Activated T-helper 1 cell treated with anti-CD3 and anti-CD28 coated beads, Interleukin-12 subunit alpha, Interleukin-12 subunit beta, Interleukin-2, Interleukin-4 antibody, amounts not matched to agents 30 ng/mL and 10 ng/mL and 1 ng/mL, durations not matched to agents 14 hours and 24 hours and 36 hours (primary cell): ENCODE measurements around the gene CARS1. TPM values are rescaled to one million over a fixed set of nuclear protein-coding genes. Genes with fewer than 3 reads are reported as not detected.

Source experiments
- DNase-seq: peaks from one replicate; pipeline ENCODE4 v3.0.0; 2021; ENCODE audit warnings: low spot score
- H3K27ac Mint-ChIP-seq: one replicate; pipeline ENCODE4 v1.8.0; 2021; ENCODE audit warnings: mild to moderate bottlenecking, mixed read lengths
- H3K27me3 Mint-ChIP-seq: one replicate; pipeline ENCODE4 v1.8.0; 2022; ENCODE audit warnings: mild to moderate bottlenecking, moderate library complexity, mixed read lengths; ENCODE audit not compliant: insufficient read depth
- H3K36me3 Mint-ChIP-seq: one replicate; pipeline ENCODE4 v1.8.0; 2021; ENCODE audit warnings: low read depth, mixed read lengths
- H3K4me1 Mint-ChIP-seq: one replicate; pipeline ENCODE4 v1.8.0; 2021; ENCODE audit warnings: low read depth, mixed read lengths
- H3K4me3 Mint-ChIP-seq: one replicate; pipeline ENCODE4 v1.8.0; 2021; ENCODE audit warnings: mild to moderate bottlenecking, moderate library complexity, mixed read lengths
- H3K9me3 Mint-ChIP-seq: one replicate; pipeline ENCODE4 v1.8.0; 2021; ENCODE audit warnings: mixed read lengths
- intact Hi-C: fragments of 100-400 bp; cut with micrococcal nuclease; formaldehyde crosslinking; loops from one replicate; pipeline ENCODE4 v1.15.1; 2024
- total RNA-seq: library from RNA; stranded (reverse); gene quantifications from 2 replicates; pipeline ENCODE4 v1.2.3, GENCODE V29; 2022

Gene CARS1
- 60.5 and 63.6 TPM in 2 replicates for total RNA-seq

GRCh38 chr11:3057069-3057963, at the start of gene CARS1:
Gene CARS1 (minus strand): TSS chr11:3057423. CDS start chr11:3057367, 56 bp downstream.
- peak within 1 kb of the TSS; percentile 90 for H3K4me3 Mint-ChIP-seq
- peaks cover 35% of the 10 kb centered on the region for H3K4me1 Mint-ChIP-seq
- intact Hi-C loops = loop anchor here (1.0 to 5.0 kb wide), 7 partner anchors 43 to 1035 kb away; partner anchors contain the start of genes CDKN1C, NAP1L4, RRM1 and ZNF195
- peak within 1 kb of the TSS; percentile 83 for H3K27ac Mint-ChIP-seq
- peaks cover 22% of the 10 kb centered on the region for H3K36me3 Mint-ChIP-seq
- peak; percentile 93 for DNase-seq
- peaks cover 3% of the 10 kb centered on the region for H3K27me3 Mint-ChIP-seq
- H3K9me3 Mint-ChIP-seq = no peaks in the 10 kb centered on the region

GRCh38 chr11:3105791-3106735, 48.8 kb upstream of the CARS1 start:
- no peaks in the 10 kb centered on the region for H3K36me3 Mint-ChIP-seq
- H3K27ac Mint-ChIP-seq = no peak overlapping the region
- no peaks in the 10 kb centered on the region for H3K4me1 Mint-ChIP-seq
- H3K9me3 Mint-ChIP-seq = no peaks in the 10 kb centered on the region
- H3K27me3 Mint-ChIP-seq = no peaks in the 10 kb centered on the region
- no peak for DNase-seq
- intact Hi-C loops = no loop called here
- H3K4me3 Mint-ChIP-seq = no peak overlapping the region

DNA sequence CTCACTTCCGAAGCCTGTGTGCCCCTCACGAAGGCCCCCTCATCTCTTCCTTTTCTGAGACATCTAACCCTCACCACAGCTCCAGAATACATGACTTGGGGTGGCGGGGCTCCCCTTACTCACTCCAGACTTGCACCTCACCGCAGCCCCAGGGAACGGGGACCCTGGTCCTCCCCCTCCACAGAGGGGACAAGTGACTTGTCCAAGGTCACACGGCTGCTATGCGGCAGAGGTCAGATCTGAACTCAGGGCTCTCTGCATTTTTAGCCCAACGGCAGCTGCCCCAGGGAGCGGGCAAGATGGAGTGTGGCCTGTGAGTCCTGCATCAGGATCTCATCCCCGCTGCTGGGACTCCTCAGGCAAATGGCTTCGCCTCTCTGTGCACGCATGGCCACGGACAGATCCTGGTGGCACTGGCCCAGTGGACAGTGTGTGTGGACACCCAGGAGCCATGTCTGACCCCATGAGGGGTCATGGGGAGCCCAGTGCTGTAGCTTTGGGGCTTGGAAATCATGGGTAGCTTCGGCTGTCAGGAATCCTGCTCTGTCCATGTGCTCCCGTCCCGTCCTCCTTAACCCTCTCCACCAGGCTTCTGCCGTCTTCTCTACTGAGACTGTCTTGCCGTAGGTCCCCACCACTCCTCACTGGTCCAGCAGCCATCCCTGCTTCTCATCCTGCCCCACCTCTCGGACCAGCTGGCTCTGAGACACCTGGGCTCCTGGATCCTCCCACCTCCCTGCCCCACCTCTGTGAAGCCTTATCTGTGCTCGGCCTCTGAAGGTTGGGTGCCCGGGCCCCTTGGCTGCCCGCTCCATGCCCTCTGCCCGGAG, 48.0 kb upstream of the CARS1 start:
- Mint-ChIP-seq H3K27ac (no peak overlapping the region), H3K27me3 (no peaks in the 10 kb centered on the region), H3K9me3 (no peaks in the 10 kb centered on the region), H3K36me3 (no peaks in the 10 kb centered on the region), H3K4me1 (no peaks in the 10 kb centered on the region), H3K4me3 (no peak overlapping the region)
- intact Hi-C loops = no loop called here
- DNase-seq = no peak

DNA sequence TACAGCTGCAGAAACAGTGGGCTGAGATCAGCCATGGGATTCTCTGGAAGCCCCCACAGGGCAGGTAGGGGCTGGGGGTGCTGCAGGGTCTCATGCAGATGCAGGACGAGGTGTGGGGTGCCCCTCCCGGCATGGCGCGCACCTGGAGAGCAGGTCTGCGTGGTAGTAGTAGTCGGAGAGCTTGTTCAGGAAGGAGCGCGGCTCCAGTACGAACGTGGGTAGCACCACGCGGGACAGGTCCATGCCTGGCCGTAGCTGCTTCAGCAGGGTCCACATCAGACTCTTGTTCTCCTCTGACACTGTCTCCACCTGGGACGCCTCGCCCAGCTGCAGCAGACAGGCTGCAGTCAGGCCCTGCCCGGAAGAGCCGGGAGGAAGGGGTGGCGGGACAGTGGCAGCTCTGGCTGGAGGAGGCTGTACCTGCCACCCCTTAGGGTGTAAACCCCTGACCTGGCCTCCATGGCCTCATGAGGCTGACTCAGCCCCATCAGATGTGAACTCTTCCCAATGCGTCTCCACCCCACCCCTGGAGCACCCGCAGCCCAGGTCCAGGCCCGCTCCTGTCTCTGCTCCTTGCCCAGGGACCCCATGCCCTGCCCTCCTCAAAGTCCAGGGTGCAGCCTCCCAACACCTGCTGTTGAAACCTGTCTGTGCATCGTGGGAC, 47.0 kb upstream of the CARS1 start:
- Mint-ChIP-seq H3K4me3 (no peak overlapping the region), H3K36me3 (no peaks in the 10 kb centered on the region), H3K27me3 (no peaks in the 10 kb centered on the region), H3K9me3 (no peaks in the 10 kb centered on the region), H3K4me1 (no peaks in the 10 kb centered on the region), H3K27ac (no peak overlapping the region)
- intact Hi-C loops = no loop called here
- DNase-seq = no peak

DNA sequence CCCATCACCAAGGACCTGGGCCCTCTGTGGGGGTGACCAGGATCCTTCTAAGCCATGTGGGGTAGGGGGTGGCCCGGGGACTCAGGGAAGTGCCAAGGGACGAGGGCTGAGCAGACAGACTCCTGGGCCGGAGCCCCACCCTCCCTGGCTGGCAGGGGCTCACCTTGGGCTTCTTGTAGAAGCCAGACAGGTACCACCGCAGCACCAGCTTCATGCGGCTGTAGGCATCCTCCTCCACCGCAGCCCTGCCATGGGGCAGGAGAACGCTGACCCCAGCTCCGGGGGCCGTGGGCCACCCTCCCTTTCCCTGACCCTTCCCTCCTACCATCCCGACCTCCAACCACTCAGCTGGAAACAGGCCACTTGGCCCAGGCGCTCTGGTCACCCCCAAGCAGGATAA, 45.9 kb upstream of the CARS1 start:
- Mint-ChIP-seq H3K27me3 (no peaks in the 10 kb centered on the region), H3K9me3 (no peaks in the 10 kb centered on the region), H3K36me3 (no peaks in the 10 kb centered on the region), H3K4me3 (no peak overlapping the region), H3K27ac (no peak overlapping the region), H3K4me1 (no peaks in the 10 kb centered on the region)
- no peak for DNase-seq
- intact Hi-C loops = no loop called here

- intact Hi-C loops = no loop called here
- Mint-ChIP-seq H3K27ac (no peak overlapping the region), H3K36me3 (no peaks in the 10 kb centered on the region), H3K9me3 (no peaks in the 10 kb centered on the region), H3K4me3 (no peak overlapping the region), H3K27me3 (no peaks in the 10 kb centered on the region), H3K4me1 (no peaks in the 10 kb centered on the region)
- no peak for DNase-seq
These were observed 45.4 kb upstream of the CARS1 start for GRCh38 chr11:3102641-3102921.

GRCh38 chr11:3101921-3102640, 44.9 kb upstream of the CARS1 start:
- intact Hi-C loops = no loop called here
- no peak for DNase-seq
- no peak overlapping the region for H3K4me3 Mint-ChIP-seq
- no peaks in the 10 kb centered on the region for H3K4me1 Mint-ChIP-seq
- no peaks in the 10 kb centered on the region for H3K36me3 Mint-ChIP-seq
- no peak overlapping the region for H3K27ac Mint-ChIP-seq
- no peaks in the 10 kb centered on the region for H3K27me3 Mint-ChIP-seq
- H3K9me3 Mint-ChIP-seq = no peaks in the 10 kb centered on the region

DNA sequence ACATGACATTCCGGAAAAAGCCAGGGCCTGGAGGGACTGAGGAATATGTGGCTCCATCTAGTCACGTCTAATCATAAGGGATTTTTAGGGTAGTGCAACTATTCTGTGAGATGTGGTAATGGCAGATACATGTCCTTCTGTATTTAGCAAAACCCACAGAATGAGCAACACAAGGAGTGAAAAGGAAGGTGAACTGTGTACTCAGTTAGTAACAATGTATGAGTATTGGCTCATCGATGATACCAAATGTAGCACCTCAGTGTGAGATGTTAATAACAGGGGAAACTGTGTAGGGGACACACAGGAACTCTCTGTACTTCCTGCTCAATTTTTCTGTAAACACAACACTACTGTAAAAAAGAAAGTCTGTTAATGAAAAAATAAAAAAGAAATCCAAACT, 42.0 kb upstream of the CARS1 start:
- Mint-ChIP-seq H3K4me3 (no peak overlapping the region), H3K9me3 (no peaks in the 10 kb centered on the region), H3K27ac (no peak overlapping the region), H3K36me3 (no peaks in the 10 kb centered on the region), H3K27me3 (no peaks in the 10 kb centered on the region), H3K4me1 (no peaks in the 10 kb centered on the region)
- intact Hi-C loops = no loop called here
- no peak for DNase-seq

- no peaks in the 10 kb centered on the region for H3K4me1 Mint-ChIP-seq
- H3K9me3 Mint-ChIP-seq = no peaks in the 10 kb centered on the region
- no peaks in the 10 kb centered on the region for H3K36me3 Mint-ChIP-seq
- no peak for DNase-seq
- H3K27me3 Mint-ChIP-seq = no peaks in the 10 kb centered on the region
- intact Hi-C loops = no loop called here
- H3K4me3 Mint-ChIP-seq = no peak overlapping the region
- H3K27ac Mint-ChIP-seq = no peak overlapping the region
These were observed 39.8 kb upstream of the CARS1 start for GRCh38 chr11:3096909-3097530.

DNA sequence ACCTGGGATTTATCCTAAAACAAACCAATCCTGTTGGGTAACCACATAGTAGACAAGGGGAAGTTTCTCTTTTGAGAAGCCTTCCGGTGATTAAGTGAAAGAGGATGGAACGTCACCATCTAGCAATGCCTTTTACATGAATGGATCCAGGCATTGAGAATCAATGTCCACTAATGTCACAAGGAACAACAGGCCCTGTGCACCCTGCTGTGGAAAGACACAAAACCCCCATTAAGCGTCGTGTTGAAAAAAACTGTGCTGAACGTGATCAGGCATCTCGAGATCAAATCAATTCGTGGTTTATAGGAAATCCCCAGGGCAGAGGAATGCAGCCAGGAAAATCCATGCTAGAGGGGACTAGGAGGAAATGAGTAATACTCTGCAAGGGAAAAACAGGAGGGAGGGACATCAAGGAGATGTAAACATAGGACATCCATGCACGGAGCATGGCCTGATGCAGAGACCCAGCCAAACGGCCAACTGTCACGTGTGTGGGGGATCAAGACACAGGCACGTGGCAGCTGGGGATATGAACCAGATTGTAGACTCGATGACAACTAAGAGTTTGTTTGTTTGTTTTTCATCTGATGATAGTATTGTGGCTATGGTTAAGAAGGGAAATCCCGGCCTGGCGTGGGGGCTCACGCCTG, 38.6 kb upstream of the CARS1 start:
- no peak for DNase-seq
- Mint-ChIP-seq H3K27me3 (no peaks in the 10 kb centered on the region), H3K9me3 (no peaks in the 10 kb centered on the region), H3K4me3 (no peak overlapping the region), H3K36me3 (no peaks in the 10 kb centered on the region), H3K27ac (no peak overlapping the region), H3K4me1 (no peaks in the 10 kb centered on the region)
- intact Hi-C loops = no loop called here

DNA sequence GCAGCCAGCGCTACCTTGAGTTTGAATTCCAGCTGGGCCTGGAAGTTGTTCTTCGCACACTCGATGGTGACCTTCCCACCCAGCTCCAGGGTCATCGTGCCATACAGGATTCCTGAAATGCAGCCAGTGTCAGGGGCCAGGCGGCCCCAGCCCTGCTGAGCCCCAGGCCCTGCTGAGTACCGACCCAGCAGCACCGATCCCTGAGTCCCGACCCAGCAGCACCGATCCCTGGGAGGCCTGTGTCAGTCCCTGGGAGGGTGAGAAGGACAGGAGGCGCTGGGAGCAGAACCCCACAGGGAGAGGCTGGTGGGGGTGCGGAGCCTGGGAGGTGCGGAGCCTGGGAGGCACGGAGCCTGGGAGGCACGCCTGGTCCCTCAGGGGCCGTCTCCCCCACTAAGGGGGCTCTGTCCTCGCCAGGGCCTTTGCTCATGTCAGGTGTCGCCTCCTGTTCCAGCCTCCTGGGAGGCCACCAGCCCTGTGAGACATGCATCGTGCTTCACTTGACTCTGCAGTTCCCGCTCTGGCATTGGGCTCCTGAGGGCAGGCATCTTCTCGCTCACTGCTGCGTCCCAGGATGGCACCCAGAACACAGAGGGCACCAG, 37.1 kb upstream of the CARS1 start:
- H3K9me3 Mint-ChIP-seq = no peaks in the 10 kb centered on the region
- H3K4me1 Mint-ChIP-seq = no peaks in the 10 kb centered on the region
- DNase-seq = no peak
- H3K27ac Mint-ChIP-seq = no peak overlapping the region
- intact Hi-C loops = loop anchor here (5.0 kb wide), 2 partner anchors 207 to 662 kb away; partner anchors contain the start of gene CDKN1C
- no peak overlapping the region for H3K4me3 Mint-ChIP-seq
- H3K36me3 Mint-ChIP-seq = no peaks in the 10 kb centered on the region
- H3K27me3 Mint-ChIP-seq = no peaks in the 10 kb centered on the region
